Mesodermal cell (in vitro differentiated cells): ENCODE measurements around the gene C10orf90.
"Not testable (repeated sequence)": the region's sequence is repeated elsewhere in the genome, so short reads cannot be mapped to it uniquely, and the experiment has no call there.

Experiments used
- H3K27ac ChIP-seq: 2 replicates; pipeline ENCODE4 v1.7.0; 2013; ENCODE audit warnings: mild to moderate bottlenecking, low read depth, low read length, moderate library complexity; ENCODE audit not compliant: severe bottlenecking
- H3K36me3 ChIP-seq: 2 replicates; pipeline ENCODE4 v1.7.1; 2013; ENCODE audit warnings: mild to moderate bottlenecking, low read length, moderate library complexity; ENCODE audit not compliant: control insufficient read depth, insufficient read depth
- H3K4me1 ChIP-seq: one replicate; pipeline ENCODE4 v1.7.1; 2013; ENCODE audit warnings: mild to moderate bottlenecking, low read length; ENCODE audit not compliant: insufficient read depth, control insufficient read depth, poor library complexity, severe bottlenecking
- H3K4me3 ChIP-seq: 2 replicates; pipeline ENCODE4 v1.7.0; 2013; ENCODE audit warnings: low read length, control low read depth, mild to moderate bottlenecking; ENCODE audit not compliant: insufficient read depth, poor library complexity, severe bottlenecking; ENCODE audit errors: extremely low read depth
- H3K9me3 ChIP-seq: 2 replicates; pipeline ENCODE4 v1.7.1; 2013; ENCODE audit warnings: mild to moderate bottlenecking, low read length, moderate library complexity; ENCODE audit not compliant: control insufficient read depth
- WGBS, 2 experiments: methylation state at CpG; one replicate each; pipeline ENCODE4 v1.1.5; 2013; ENCODE audit warnings: missing lambda C conversion rate in 2 of 2; ENCODE audit not compliant: insufficient coverage in 2 of 2; 5-methylcytosine and 5-hydroxymethylcytosine counted together

The C10orf90 gene

DNA sequence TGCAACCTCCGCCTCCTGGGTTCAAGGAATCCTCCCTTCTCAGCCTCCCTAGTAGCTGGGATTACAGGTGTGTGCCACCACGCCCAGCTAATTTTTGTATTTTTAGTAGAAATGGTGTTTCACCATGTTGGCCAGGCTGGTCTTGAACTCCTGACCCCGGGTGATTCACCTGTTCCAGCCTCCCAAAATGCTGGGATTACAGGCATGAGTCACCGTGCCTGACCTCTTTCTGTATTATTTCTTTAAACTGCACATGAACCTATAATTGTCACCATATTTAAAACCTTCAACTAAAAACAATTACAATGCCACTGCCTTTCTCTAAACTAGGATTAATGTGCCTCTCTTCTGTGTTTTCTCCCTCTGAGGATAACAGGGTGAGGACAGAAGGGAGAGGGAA, 119.9 kb downstream of the C10orf90 start:
- H3K4me1 ChIP-seq, H3K4me3 ChIP-seq, H3K27ac ChIP-seq, H3K36me3 ChIP-seq, H3K9me3 ChIP-seq: not testable (repeated sequence)
- 46 to 67% methylated on average over 2 to 3 of the region's 4 CpGs for WGBS, 2 experiments

DNA sequence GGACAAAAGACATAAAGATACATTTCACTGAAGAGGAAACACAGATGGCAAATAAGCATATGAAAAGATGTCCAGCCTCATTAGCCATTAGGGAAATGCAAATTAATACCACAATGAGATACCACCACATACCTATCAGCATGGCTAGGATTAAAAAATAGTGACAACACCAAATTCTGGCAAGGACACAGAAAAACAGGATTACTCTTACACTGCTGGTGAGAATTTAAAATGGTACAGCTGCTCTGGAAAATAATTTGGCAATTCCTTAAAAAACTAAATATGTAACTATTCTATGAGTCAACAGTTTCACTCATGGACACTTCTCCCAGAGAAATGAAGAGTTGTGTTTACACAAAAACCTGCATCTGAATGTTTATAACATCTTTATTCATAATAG, 121.1 kb downstream of the C10orf90 start:
- H3K27ac ChIP-seq, result no peak overlapping the region
- no peaks in the 10 kb centered on the region for H3K36me3 ChIP-seq
- no peaks in the 10 kb centered on the region for H3K4me1 ChIP-seq
- H3K9me3 ChIP-seq, result no peaks in the 10 kb centered on the region
- no peak overlapping the region for H3K4me3 ChIP-seq

DNA sequence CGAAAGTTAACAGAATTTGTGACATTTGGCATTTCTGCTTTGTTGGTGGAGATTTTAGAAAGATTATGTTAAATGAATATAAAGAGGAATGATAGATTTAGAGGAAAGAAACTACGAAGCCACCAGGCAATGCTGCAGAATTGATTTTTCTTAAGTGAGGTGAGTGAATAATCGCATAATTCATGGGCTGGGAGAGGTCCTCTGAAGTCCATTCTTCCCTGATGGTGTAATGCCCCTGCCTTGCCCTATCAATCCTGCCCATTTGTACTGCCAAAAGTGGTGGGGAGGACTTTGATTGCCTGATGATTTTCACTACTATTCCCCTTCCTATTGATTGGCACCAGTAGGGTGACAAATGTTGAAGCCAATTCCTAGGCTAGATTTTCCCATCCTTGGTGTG, 125.9 kb downstream of the C10orf90 start:
- no peaks in the 10 kb centered on the region for H3K36me3 ChIP-seq
- H3K4me3 ChIP-seq, result no peak overlapping the region
- WGBS, 2 experiments, result 67 to 83% methylated on average over 1 to 2 of the region's 3 CpGs
- H3K9me3 ChIP-seq, result no peaks in the 10 kb centered on the region
- no peaks in the 10 kb centered on the region for H3K4me1 ChIP-seq
- H3K27ac ChIP-seq, result no peak overlapping the region

DNA sequence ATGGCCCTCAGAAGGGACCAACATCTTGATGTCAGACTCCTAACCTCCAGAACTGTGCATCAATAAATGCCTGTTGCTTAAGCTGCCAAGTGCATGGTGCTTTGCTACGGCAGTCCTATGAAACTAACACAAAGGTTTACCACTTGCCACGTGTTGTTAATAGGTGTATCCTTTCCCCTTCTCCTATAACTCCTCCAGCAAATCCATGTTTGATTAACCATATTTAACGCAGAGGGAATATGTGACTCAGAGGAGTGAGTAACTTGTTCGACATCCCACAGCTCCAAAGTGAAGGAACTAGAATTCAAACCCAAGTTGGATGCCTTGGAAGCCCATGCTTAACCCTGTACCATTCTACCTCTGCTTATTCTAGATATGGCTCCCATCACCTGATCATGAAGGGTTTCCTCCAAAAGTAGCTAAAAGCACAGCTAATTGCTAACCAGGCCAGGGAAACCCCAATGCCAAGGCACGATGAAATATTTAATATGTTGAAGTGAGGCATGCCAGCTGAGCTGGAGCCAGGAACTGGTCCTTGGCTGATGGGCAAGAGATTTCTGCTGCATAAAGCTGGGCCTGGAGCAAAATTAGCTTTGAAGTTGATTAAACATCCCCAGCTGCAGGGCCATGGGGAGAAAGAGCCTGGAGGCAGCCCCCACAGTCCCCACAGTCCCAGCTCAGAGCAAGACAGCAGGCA, 131.9 kb downstream of the C10orf90 start:
- H3K4me3 ChIP-seq, result no peak overlapping the region
- WGBS, 2 experiments, result 90 to 95% methylated on average over 2 to 4 of the region's 5 CpGs
- no peaks in the 10 kb centered on the region for H3K4me1 ChIP-seq
- no peak overlapping the region for H3K27ac ChIP-seq
- no peaks in the 10 kb centered on the region for H3K36me3 ChIP-seq
- no peaks in the 10 kb centered on the region for H3K9me3 ChIP-seq

DNA sequence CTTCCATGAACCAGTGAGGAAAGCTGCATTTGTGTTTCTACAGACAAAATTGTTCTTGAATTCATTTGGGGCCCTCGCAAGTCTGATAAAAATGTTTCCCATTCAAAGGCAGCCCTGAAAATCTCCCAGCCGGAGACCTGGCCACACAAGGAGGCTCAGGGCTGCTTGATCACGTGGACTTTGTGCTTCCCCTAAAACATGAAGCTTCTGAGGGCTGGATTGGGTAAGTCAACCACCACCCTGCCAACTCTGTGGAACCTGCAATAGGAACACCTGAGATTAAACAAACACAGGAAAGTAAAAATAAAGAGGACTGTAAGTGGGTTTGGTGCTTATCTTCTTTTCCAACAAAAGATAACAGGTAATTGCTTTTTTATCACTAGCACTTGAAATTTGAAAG, 133.8 kb downstream of the C10orf90 start:
- H3K4me3 ChIP-seq, result no peak overlapping the region
- no peak overlapping the region for H3K27ac ChIP-seq
- H3K36me3 ChIP-seq, result no peaks in the 10 kb centered on the region
- no peaks in the 10 kb centered on the region for H3K4me1 ChIP-seq
- H3K9me3 ChIP-seq, result no peaks in the 10 kb centered on the region
- WGBS, 2 experiments, result 92 to 93% methylated on average over 2 to 3 of the region's 3 CpGs

DNA sequence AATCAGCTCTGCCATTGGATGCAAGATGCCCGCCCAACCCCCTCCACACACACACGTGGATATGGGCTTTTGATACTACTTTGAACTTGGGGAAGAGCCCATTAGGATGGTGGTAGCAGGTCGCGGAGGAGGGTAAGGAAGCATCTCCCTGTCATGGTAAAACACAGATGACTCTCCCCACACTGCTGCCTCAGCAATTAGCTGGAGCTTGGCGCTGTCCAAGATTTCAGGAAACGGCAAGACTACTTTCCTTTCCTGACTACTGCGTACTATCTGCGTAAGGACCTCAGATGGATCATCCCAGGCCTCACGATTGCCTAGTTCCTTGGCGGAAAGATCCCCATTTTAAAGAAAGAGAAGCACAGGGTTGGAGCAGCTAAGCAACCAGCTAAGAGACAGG, 134.3 kb downstream of the C10orf90 start:
- no peaks in the 10 kb centered on the region for H3K4me1 ChIP-seq
- H3K27ac ChIP-seq, result no peak overlapping the region
- no peak overlapping the region for H3K4me3 ChIP-seq
- 87 to 91% methylated on average over 6 to 8 of the region's 10 CpGs for WGBS, 2 experiments
- H3K36me3 ChIP-seq, result no peaks in the 10 kb centered on the region
- H3K9me3 ChIP-seq, result no peaks in the 10 kb centered on the region

DNA sequence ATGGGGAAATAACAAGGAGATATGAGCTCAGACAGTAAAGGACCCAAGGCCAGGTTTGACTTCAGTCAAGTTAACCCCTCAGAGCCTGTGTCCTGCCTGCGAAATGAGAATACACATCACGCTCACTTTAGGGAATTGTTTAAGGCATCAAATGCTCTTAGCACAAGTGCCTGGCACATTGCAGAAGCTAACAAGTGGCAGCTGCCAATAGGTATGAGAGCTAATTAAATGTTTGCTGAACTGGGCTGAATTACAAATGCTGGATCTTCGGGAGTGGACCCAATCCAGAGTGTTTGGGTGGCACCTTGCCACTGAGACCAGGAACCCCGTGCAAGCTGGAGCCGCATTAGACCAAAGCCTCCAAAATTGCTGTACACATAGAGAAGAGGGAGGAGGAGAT, 136.8 kb downstream of the C10orf90 start:
- Histone ChIP-seq H3K36me3 (no peaks in the 10 kb centered on the region), H3K4me1 (no peaks in the 10 kb centered on the region), H3K27ac (no peak overlapping the region), H3K9me3 (no peaks in the 10 kb centered on the region), H3K4me3 (no peak overlapping the region)
- WGBS, 2 experiments, result 90% methylated on average over 2 to 3 of the region's 5 CpGs

DNA sequence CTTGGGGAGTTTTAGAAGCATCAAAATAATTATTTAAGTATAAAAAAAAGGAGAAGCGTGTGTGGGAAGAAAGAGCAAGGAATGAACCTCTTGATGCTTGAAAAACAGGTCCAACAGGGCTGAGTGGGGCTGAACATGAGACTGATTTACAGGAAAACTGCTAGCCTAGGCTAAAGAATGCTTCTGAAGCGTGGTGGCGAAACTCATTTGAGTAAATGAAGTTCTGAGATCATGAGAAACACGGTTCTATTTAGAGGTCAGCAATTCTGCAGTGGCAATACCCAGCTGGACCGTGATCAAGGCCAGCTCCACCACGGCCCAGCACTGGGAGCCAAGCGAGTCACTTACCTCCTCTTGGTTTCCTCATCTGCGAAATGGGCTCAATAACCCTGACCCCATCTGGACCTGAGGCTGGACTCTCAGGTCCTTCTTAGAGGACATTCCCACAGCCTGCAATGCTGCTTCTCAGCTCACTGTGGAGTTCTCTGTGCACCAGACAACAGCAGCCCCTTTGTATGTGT, 142.1 kb downstream of the C10orf90 start:
- H3K27ac ChIP-seq, result no peak overlapping the region
- no peaks in the 10 kb centered on the region for H3K36me3 ChIP-seq
- no peaks in the 10 kb centered on the region for H3K4me1 ChIP-seq
- H3K4me3 ChIP-seq, result no peak overlapping the region
- 91 to 93% methylated on average over 6 to 8 of the region's 8 CpGs for WGBS, 2 experiments
- H3K9me3 ChIP-seq, result no peaks in the 10 kb centered on the region

DNA sequence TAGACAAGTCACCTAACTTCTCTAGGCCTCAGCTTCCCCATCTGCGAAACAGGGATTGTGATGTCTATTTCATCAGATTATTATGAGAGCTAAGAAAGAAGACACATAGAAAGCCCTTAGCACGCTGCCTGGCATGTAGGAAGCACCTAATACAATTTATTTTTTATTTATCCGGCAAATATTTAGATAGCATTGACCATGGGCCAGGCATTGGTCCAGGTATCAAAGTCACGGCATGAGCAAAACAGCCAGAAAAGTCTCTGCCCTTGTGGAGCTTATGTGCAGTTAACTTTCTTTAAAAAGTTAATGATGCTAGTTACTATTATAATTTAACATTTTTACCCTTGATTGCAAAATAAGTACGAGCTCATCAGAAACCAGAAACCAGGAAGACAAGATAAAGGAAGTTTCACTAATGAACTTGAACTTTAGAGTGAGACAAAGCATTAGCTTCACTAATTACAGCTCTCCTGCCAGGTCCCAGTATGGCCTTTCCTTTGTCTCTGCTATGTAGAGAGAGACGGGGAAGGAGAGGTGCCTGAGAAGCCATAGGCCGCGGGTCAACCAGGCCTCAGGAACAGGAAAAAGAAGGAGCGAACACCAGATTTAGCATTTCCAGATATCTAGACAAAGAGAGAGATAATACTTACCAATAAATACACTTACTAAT, 142.7 kb downstream of the C10orf90 start:
- no peak overlapping the region for H3K4me3 ChIP-seq
- no peaks in the 10 kb centered on the region for H3K9me3 ChIP-seq
- no peaks in the 10 kb centered on the region for H3K36me3 ChIP-seq
- 100% methylated on average over 1 of the region's 9 CpGs; no CpG with 5 or more reads in 1 of the 2 experiments for WGBS, 2 experiments
- no peak overlapping the region for H3K27ac ChIP-seq
- no peaks in the 10 kb centered on the region for H3K4me1 ChIP-seq

DNA sequence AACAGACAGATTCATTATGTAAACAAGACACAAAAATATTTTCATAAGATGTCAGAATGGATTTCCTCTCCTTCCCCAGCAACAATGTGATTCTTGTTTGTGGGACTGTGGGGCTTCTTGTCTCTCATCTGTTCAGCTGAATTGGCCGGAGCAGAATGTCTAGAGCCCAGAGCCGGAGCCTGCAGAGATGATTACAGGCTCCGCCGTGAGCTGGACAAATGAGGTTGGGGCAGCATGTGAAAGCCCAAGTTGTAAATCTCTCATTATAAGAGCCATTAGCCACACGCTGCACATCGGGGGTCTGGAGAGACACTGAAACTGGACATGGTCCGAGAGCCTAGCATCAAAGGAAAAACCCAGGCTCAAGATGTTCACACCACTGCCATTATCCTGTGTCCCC, 145.2 kb downstream of the C10orf90 start:
- H3K4me1 ChIP-seq, result no peaks in the 10 kb centered on the region
- no peaks in the 10 kb centered on the region for H3K9me3 ChIP-seq
- no peak overlapping the region for H3K4me3 ChIP-seq
- H3K36me3 ChIP-seq, result no peaks in the 10 kb centered on the region
- H3K27ac ChIP-seq, result no peak overlapping the region
- 79 to 87% methylated on average over 3 to 7 of the region's 7 CpGs for WGBS, 2 experiments

DNA sequence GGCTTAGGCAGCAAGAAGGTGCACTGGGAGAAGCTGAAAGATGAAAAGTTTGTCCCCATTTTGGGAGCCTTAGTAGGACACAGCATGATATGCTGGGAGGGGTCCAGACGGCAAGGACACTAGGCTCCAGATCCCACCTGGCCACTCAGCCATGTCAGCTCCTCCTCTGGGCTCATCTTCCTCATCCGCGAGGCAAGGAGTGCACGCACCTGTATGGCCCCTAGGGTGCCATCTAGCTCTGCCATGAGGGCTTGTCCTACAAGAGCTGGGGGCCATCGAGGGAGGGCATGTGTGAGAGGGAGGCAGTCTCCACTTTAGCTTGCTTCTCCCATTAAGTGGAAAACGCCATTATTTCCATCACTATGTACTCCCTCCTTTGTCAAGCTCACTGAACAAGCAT, 146.0 kb downstream of the C10orf90 start:
- whole genome bisulfite sequencing, 2 experiments, result 67 to 96% methylated on average over 3 to 4 of the region's 6 CpGs
- Histone ChIP-seq H3K36me3 (no peaks in the 10 kb centered on the region), H3K4me3 (no peak overlapping the region), H3K4me1 (no peaks in the 10 kb centered on the region), H3K9me3 (no peaks in the 10 kb centered on the region), H3K27ac (no peak overlapping the region)
